Ovary (tissue), 9 donors: Measurements from ENCODE around the gene PCYT1A. TPM values are rescaled to one million over a fixed set of nuclear protein-coding genes. Genes with fewer than 3 reads are reported as not detected.
"Not testable (repeated sequence)": the region's sequence is repeated elsewhere in the genome, so short reads cannot be mapped to it uniquely, and the experiment has no call there.

ENCODE experiments used
- DNase-seq, 5 donors: peaks; one replicate each; pipeline ENCODE4 v3.0.0-alpha.2; 2019 to 2020
- H3K27ac ChIP-seq, 2 donors: fragments of 200-600 bp; one replicate each; pipeline versions ENCODE4 v1.5.1 to v1.8.0; 2019 to 2022
- H3K27me3 ChIP-seq: fragments of 200-600 bp; one replicate; pipeline ENCODE4 v1.8.0; 2022
- H3K36me3 ChIP-seq: fragments of 200-600 bp; sonication (generic); one replicate; pipeline ENCODE4 v1.5.1; 2019
- H3K4me1 ChIP-seq: one replicate; pipeline ENCODE4 v1.8.1; 2013; ENCODE audit warnings: mild to moderate bottlenecking, moderate library complexity; ENCODE audit not compliant: insufficient read depth
- H3K4me3 ChIP-seq: fragments of 200-600 bp; sonication (generic); one replicate; pipeline ENCODE4 v1.5.1; 2017
- H3K9me3 ChIP-seq, 2 donors: fragments of 200-600 bp in 1 of 2; sonication (generic) in 1 of 2; one replicate each; pipeline versions ENCODE4 v1.5.1 to v1.8.1; 2013 to 2019; ENCODE audit warnings: mild to moderate bottlenecking in 1 of 2, moderate library complexity in 1 of 2
- CTCF ChIP-seq, 3 donors: fragments of 450-650 bp in 2 of 3; fragments of 200-600 bp in 1 of 3; IDR thresholded peaks; one replicate each; pipeline versions ENCODE4 v1.5.1 to v1.8.0; 2016 to 2022; ENCODE audit warnings: antibody characterized with exemption in 3 of 3, mild to moderate bottlenecking in 1 of 3
- EP300 ChIP-seq: sonication (generic); formaldehyde crosslinking; IDR thresholded peaks from one replicate; pipeline ENCODE4 v1.6.1; 2017; ENCODE audit warnings: antibody characterized with exemption
- POLR2A ChIP-seq: fragments of 450-650 bp; IDR thresholded peaks from one replicate; pipeline ENCODE4 v1.6.1; 2017; ENCODE audit warnings: antibody characterized with exemption, mild to moderate bottlenecking, moderate library complexity
- WGBS, 3 donors: extraction: QIAGEN DNeasy Blood & Tissue Kit in 1 of 3; methylation state at CpG; one replicate each; pipeline versions ENCODE4 v1.1.5 to v1.1.7; 2013 to 2017; 5-methylcytosine and 5-hydroxymethylcytosine counted together
- intact Hi-C, 4 donors: fragments of 100-400 bp; cut with DNase I; formaldehyde crosslinking; loops; one replicate each; pipeline versions ENCODE4 v1.11.0 to v1.15.1; 2022 to 2023
- polyA plus RNA-seq, 2 donors: library from polyadenylated mRNA; stranded (reverse); fragments of 200-250 nt in 1 of 2; fragments of 350-450 nt in 1 of 2; fragmentation: Illumina TruSeq in 1 of 2; extraction: RNeasy Lipid Tissue Mini Kit (QIAGEN cat#74804) in 1 of 2; gene quantifications; one replicate each; pipeline ENCODE4 v1.2.3, GENCODE V29; 2013 to 2014
- total RNA-seq, 7 donors: library from RNA; depleted of rRNA in 2 of 7; stranded (reverse); fragments of >200 nt in 2 of 7; fragmentation: NEBNext Ultra II Directional in 3 of 7; extraction: Animal tissue kit (Norgen Biotek cat#: 25700) in 3 of 7; gene quantifications; one replicate each; pipeline versions ENCODE4 v1.1.0 to v1.2.4, GENCODE V29; 2016 to 2023
- donor health status: DM: no; HTN: no; CAD: no; lungs with moderate emphysema.
- donor health status: DM: no; HTN: no; CAD: no.
- donor health status: Bipolar disorder and iron deficiency.
- donor health status: DM: yes; HTN: yes; CAD: no.
- donor health status: DM: no; HTN: no; CAD: no.
- donor health status: DM: yes; HTN: yes; CAD: no.

Gene PCYT1A
- total and polyA plus RNA-seq, 9 donors, result 16.3 to 58.1 (median 33.7) TPM

DNA sequence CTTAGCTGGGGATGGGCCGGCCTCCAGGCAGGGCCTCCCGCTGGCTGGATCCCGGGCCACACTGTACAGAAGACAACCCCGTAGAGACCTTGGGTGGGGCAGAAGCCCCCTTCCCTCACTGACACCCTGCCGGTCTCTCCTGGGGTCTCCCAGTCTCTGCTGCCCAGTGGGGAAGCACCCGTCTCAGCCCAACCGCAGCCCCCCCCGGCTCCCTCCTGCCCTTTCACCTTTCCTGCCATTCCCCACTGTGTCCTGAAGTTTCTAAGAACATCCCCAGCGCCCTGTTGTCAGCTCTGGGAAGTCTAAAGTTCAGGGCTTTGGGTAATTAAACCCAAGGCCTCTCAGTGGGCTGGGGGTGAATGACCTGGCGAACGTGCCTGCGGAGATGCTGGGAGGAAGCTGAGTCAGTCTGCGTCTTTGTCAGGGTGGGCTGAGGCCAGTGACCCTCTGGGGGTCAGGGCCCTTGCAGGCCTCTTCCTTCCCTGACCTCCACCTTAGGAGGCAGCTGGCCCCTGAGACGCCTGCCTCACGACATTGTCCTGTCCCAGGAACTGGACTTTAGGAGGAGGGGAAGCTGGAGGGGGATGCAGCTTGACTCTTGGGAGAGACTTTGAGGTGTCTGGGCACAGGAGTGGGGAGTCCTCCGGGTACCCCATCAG, 72.6 kb downstream of the PCYT1A start:
- Histone ChIP-seq H3K4me3 (no peak overlapping the region), H3K27ac (peak overlapping the region in 1 of 2 donors; percentile 45), H3K27me3 (no peaks in the 10 kb centered on the region), H3K9me3 (no peaks in the 10 kb centered on the region), H3K4me1 (peaks cover 10% of the 10 kb centered on the region), H3K36me3 (no peaks in the 10 kb centered on the region)
- no peak for TF ChIP-seq EP300
- TF ChIP-seq POLR2A, result no peak
- TF ChIP-seq CTCF (IDR thresholded peaks at IDR 0.05), result no peak
- peak in 4 of 5 donors; percentile 30 to 65 (median 45) for DNase-seq
- WGBS, 3 donors, result 64 to 81% (median 77%) methylated on average over 16 of the region's 16 CpGs
- intact Hi-C loops, result no loop called here

DNA sequence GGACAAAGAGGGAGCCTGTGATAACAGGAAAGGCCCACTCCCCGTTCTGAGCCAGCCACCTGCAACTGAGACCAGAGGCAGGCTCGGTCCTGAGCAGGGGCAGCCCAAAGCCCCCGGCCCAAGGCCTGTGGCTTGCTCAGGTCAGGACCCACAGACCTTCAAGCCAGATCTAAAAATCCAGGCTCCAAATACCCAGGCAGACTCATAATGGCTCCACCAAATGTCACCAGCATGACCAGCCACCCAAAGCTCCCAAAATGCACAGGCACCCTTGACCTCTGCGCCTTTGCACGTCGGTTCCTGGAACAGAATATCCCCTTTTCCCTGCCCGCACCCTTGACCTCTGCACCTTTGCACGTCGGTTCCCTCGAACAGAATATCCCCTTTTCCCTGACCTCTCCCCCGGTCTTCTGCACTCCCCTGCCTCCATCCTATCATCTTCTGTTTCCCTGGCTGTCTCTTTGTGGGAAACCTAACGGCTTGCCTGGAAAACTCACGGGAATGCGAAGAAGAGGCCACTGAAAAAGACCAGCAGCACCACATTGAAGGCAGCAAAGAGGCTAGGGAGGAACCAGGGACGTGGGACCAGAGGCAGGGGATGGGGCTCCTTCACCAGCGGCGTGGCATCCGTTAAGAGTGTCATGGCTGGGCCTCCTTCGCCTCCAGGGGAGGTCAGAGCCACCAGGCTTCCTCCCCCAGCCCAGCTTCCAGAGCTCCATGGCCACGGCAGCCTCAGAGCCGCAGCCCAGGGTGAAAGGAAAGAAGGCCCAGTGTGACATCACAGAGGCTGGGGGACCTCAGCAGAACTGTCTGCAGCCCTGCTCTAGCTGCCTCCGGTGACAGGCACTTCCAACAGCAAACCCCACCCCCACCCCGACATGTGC, 76.6 kb downstream of the PCYT1A start, which contains the start of gene ZDHHC19:
Gene ZDHHC19 (minus strand): TSS at position 728 of the 884 bp plus-strand sequence. CDS start 85 bp downstream, at position 643.
- H3K4me1 ChIP-seq, result peaks cover 9% of the 10 kb centered on the region
- peak within 1 kb of the TSS in 1 of 2 donors; percentile 71 for H3K27ac ChIP-seq
- intact Hi-C loops, result no loop called here
- peak in 2 of 5 donors; percentile 38 to 58 for DNase-seq
- 53 to 56% (median 55%) methylated on average over 23 of the region's 23 CpGs for WGBS, 3 donors
- H3K9me3 ChIP-seq, result no peaks in the 10 kb centered on the region
- H3K4me3 ChIP-seq, result no peak within 1 kb of the TSS
- no peaks in the 10 kb centered on the region for H3K36me3 ChIP-seq
- TF ChIP-seq EP300 (no peak), POLR2A (no peak), CTCF (IDR thresholded peaks at IDR 0.05) (no peak)
- H3K27me3 ChIP-seq, result no peaks in the 10 kb centered on the region

- H3K4me3 ChIP-seq, intact Hi-C loops, H3K9me3 ChIP-seq, H3K27me3 ChIP-seq, DNase-seq, H3K36me3 ChIP-seq, H3K4me1 ChIP-seq: not testable (repeated sequence)
- H3K27ac ChIP-seq, result peak overlapping the region in 1 of 2 donors; percentile 39
- 86 to 97% (median 91%) methylated on average over 11 of the region's 11 CpGs for WGBS, 3 donors
Observed at GRCh38 chr3:196209944-196210672, 77.4 kb downstream of the PCYT1A start.

GRCh38 chr3:196208942-196209695, 78.4 kb downstream of the PCYT1A start:
- no peaks in the 10 kb centered on the region for H3K9me3 ChIP-seq
- peak in 1 of 5 donors; percentile 25 for DNase-seq
- peaks cover 8% of the 10 kb centered on the region for H3K4me1 ChIP-seq
- H3K36me3 ChIP-seq, result no peaks in the 10 kb centered on the region
- H3K4me3 ChIP-seq, result no peak overlapping the region
- no peaks in the 10 kb centered on the region for H3K27me3 ChIP-seq
- no peak overlapping the region for H3K27ac ChIP-seq
- 90 to 97% (median 95%) methylated on average over 24 of the region's 24 CpGs for WGBS, 3 donors
- intact Hi-C loops, result no loop called here
- TF ChIP-seq POLR2A (no peak), EP300 (no peak), CTCF (IDR thresholded peaks at IDR 0.05) (no peak)
